GM20431 (cell line): ENCODE data around the gene LINGO4.
"Not testable (repeated sequence)": the region's sequence is repeated elsewhere in the genome, so short reads cannot be mapped to it uniquely, and the experiment has no call there.

Experiments
- in situ Hi-C: fragments of 300-500 bp; cut with MseI, MboI; formaldehyde crosslinking; loops from one replicate; pipeline ENCODE4 v1.15.0; 2020; ENCODE audit warnings: low sequenced_read_pairs; ENCODE audit not compliant: unreplicated experiment

The LINGO4 gene

DNA sequence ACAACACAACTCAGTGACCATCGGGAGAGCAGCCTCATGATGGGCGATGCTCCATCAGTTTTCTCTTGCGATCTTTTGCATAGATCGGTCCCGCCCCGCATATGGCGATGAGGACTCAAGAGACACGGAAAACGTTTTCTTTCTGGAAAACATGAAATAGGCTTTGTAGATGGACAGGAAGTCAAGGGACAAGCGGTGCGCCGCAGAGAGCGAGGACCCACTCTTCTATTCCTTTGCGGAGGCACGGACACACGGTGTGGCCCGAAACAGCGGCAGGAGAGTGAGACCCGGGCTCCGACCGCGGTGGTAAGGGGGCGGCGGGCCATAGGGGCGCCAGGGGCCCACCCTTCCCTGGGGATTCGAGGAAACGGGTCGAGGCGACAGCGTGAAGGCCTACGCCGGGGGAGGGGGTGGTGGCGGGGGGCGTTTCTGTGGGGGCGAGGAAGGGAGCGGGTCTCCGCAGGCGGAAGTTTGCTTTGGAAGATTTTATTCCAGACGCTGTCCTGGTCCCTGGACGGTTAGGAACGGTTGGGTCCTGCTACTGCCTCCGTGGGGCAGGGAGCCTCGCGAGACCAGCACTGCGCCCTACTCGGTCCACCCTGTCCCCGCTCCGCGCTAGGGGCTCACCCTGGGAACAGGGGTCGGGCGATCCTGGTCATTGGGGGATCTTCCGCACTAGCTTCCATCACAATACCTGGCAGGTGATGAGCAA is 14.1 kb downstream of the LINGO4 start:
- in situ Hi-C loops, result no loop called here

DNA sequence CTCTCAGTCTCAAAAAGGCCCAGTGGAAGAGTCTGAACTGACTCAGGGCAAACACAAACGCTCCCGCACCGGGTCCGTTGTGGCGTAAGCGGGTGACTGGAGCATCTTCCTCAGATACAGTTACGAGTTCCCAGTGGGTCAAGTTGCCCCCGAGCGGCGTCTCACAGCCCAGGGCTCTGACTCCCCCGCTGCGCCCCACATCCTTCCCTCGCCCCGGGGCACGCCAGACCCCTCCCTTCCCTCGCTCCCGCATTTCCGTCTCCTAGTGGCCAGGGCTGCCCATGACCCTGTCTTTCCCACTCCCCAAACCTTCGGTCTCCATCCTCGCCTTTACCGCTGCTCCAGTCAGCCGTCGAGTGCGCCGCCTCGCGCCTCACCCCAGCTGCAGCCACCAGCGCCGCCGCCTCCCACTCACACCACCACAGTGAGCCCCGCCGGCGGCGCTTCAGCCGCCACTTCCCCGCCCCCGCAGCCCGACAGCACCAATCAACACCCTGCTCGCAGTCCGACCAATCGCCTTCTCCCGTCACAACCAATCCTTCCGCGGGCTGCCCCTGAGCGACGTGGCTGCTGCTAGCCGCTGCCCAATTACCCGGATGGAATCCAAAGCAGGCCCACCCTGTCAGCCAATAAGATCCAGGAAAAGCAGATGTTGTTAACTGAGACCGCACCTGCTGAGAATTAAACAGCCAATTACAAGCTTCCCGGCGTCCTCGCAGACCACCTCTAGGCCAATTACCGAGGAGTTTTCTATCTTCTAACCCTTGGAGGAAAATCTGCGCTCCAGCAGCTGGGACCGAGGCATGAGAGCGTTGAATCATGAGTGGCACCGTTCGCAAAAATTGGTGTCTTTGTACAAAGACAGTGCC is 14.9 kb downstream of the LINGO4 start, which contains the start of gene TDRKH:
TDRKH (minus strand) TSS at position 430 of the 869 bp plus-strand sequence. CDS start 7,478 bp downstream, outside the sequence.
- in situ Hi-C loops, result no loop called here

DNA sequence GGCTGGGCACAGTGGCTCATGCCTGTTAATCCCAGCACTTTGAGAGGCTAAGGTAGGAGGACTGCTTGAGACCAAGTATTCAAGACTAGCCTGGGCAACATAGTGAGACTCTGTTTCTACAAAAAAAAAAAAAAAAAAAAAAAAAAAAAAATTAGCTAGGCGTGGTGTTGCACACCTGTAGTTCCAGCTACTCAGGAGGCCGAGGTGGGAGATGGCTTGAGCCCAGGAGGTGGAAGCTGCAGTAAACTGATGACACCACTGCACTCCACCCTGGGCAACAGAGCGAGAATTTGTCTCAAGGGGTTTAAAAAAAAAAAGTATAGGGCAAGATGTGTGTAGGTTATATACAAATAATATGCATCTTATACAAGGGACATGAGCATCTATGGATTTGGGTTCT is 17.5 kb downstream of the LINGO4 start:
- in situ Hi-C loops, result no loop called here

DNA sequence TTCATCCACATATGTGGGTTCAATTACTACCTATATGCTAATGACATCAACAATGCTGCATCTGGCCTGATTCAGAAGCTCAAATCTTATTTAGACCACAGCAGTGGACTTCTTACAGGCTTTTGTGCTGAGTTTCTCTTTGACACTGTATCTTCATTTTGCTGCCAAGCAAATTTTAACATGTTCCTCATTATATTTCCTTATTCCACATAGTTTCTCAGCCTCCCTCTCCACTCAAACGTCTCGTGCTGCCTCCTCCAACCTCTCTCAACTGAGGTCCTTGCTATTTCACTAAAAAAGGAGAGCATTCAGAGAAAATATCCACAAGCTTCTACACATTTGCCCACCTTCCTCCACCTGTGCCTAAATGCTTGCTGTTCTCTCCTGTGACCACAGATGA is 21.4 kb downstream of the LINGO4 start:
- in situ Hi-C loops, result no loop called here

DNA sequence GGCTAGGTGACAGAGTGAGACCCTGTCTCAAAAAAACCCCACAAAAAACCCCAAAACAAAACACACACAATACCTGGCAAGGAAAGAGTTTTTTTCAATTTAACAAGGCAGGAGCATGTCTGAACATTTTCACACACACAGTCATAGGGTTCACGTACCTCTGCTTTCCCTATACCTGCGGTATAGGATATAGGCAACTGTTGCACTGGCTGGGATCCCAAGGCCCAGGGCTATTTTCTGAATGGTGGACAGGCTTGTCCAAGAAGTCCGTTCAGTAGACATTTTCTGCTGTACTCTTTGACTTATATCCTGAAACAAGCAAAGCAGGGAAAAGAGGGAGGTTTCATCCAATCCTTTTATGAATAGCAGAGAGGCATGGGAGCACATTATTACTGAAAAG is 22.5 kb downstream of the LINGO4 start:
- in situ Hi-C loops, result no loop called here

DNA sequence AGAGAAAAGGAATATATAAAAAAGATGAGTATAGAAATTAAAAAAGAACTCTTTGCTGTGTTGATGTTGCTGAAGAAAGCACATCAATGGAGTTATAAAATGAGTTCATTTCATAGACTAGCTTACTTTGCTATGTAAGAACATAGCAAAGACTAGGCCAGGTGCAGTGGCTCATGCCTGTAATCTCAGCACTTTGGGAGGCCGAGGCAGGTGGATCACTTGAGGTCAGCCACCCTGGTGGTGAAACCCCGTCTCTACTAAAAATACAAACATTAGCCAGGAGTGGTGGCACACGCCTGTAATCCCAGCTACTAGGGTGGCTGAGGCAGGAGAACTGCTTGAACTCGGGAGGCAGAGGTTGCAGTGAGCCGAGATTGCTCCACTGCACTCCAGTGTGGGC is 23.2 kb downstream of the LINGO4 start:
- in situ Hi-C loops, result not testable (repeated sequence)

DNA sequence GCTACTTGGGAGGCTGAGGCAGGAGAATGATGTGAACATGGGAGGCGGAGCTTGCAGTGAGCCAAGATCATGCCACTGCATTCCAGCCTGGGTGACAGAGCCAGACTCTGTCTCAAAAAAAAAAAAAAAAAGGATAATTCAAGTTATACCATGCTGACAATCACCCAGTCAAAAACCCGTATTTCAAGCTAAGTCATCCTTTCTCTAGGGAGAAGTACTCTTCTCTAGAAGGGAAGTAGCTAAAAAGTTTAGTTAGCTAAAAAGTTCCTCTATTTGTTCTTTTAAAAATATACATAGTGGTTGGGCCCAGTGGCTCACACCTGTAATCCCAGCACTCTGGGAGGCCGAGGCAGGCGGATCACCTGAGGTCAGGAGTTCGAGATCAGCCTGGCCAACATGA is 24.5 kb downstream of the LINGO4 start:
- in situ Hi-C loops, result not testable (repeated sequence)

DNA sequence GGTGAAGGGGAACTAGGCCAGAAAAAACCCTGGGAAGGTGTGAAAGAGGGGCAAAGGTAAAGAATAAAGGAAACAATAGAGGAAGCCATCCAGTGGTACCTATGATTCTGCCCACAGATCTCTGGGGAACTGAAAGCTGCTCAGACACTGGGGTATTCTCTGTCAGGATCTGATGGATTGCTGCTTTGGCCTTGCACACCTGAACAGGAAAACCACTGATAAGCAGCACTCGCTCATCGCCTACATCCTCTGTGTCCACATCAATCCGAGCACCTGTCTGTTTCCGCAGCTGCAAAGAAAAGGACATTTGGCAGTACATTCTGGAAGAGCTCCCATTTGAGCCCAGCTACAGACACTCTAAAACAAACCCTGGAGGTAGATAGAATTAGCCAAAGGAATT is 25.4 kb downstream of the LINGO4 start:
- in situ Hi-C loops, result no loop called here

DNA sequence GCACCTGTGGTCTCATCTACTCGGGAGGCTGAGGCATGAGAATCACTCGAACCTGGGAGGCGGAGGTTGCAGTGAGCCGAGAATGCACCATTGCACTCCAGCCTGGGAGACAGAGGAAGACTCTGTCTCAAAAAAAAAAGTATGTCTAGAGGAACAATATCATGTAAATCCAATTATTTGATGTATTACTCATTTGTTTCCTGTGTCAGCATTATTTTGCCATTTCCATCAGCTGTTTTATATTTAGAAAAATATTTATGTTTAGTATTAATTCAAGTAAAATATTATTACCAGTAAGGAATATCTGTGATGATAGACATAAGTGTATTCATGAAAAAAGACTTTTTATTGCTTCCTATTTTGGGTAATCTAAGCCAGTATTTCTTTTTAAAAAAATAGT is 27.9 kb downstream of the LINGO4 start:
- in situ Hi-C loops, result no loop called here

DNA sequence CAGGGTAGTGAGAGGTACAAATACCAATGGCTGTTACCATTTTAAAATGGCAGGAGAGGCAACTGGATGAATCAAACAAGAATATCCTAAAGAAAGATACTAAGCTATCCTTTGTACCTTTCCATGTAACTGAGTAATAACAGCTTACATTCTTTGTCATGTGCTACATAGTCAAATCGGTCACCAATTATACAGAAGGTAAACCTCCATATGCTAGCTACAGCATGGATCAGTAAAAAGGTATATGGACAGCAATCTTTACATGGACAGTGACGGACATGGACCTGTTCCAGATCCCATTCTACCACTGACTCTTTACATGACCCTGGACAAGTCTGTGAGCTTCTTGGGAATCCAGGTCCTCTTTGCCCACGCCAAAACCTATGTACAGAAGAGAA is 28.6 kb downstream of the LINGO4 start:
- in situ Hi-C loops, result no loop called here

DNA sequence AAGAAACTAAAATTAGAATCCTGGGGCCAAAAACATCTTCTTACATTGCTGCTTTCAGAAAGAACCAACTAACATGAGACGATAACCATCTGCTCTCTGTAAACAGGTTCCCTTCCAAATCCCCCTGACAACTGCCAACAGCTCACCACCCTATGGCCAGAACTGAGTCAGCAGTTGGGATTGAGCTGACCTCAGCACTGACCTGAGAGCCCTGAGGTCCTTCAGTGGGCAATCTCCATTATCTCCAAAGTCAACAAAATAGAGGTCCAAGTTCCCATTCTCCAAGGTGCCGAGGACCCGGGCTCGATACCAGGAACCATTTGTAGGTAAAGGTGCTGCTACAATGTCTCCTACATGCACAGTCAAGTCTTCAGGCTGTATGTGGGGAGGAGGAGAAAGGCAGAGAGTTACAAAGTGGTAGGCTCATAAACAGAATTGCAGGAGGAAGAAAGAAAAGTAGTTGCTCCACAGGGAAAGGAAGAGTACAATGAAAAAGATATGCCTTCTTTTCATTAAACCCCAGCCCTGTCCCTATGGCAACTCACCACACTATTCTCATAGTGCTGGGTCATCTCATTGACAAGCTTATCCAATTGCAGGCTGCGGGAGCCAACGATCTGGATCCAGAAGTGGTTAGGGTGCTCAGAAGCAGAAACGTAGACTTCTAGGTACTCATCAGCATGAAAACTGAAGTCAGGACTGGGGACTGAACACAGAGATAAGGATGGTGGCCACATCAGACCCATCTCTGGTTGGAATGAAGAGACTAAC is 29.1 kb downstream of the LINGO4 start:
- in situ Hi-C loops, result no loop called here

DNA sequence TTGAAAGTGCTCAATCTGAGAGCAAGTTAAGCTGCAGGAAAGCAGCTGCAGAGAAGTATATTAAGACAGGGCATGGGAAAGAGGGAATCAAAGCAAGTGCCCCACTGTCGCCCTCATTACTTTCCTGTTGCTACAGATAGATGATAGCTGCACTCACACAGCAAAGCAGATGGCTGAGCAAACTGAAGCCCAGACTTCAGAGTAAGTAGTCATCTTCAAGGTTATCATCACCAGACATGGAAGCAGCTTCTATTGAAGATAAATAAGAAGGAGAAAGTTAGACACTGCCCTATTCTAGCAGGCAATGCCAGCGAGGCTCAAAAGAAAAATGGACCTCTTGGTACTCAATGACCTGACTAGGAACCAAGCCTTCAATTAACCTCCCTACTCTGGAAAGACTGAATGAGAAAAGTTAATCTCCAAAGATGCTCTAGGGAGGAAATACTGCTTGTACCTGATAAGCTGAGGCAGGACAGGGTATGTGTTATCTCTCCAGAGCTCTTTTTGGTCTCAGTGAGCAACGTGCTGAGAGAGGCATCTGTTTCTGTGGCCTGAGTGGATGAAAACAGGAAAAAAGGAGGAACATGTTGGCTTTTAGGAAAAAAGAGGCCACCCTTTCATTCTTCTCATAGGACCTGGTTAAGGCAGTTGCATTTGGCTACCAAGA is 30.8 kb downstream of the LINGO4 start:
- in situ Hi-C loops, result no loop called here

DNA sequence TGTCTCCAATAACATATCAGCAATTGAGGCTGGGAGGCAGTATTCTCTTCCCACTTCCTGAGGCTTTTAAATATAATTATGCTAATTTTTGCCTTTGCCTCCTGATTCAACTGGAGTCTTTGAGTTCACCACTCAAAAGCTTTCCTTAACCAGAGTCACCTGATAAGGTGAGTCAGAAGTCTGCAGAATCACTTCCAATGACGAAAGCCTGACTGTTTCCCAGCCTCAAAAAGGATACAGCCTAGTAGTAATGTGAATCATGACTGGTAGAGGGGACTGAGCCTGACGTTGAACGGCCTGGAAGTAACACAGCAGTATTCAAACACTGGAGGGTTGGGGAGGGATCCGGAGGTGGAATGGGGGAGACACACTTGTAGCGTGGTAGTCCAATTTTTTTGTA is 31.5 kb downstream of the LINGO4 start:
- in situ Hi-C loops, result no loop called here

DNA sequence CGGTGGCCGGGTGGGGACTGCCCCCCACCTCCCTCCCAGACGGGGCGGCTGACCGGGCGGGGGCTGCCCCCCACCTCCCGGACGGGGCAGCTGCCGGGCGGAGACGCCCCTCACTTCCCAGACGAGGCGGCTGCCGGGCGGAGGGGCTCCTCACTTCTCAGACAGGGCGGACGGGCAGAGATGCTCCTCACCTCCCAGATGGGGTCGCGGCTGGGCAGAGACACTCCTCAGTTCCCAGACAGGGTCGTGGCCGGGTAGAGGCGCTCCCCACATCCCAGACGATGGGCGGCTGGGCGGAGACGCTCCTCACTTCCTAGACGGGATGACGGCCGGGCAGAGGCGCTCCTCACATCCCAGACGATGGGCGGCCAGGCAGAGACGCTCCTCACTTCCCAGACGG is 35.9 kb downstream of the LINGO4 start:
- in situ Hi-C loops, result not testable (repeated sequence)

DNA sequence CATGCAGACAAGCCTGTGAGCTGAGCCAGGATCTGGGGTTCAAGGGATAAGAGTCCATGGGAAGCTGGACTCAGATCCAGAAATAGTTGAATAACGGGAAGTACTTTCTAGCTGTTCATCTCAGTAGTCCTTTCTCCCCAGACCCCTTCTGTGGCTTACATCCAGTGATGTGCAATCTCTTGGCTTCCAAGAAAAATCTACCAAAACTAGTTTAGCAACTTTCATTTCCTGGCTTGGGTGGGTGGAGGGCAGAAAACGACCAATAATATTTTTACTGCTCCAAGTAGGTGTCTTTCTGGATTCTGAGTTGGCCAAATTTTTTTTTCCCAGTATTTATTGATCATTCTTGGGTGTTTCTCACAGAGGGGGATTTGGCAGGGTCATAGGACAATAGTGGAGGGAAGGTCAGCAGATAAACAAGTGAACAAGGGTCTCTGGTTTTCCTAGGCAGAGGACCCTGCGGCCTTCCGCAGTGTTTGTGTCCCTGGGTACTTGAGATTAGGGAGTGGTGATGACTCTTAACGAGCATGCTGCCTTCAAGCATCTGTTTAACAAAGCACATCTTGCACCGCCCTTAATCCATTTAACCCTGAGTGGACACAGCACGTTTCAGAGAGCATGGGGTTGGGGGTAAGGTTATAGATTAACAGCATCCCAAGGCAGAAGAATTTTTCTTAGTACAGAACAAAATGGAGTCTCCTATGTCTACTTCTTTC is 36.7 kb downstream of the LINGO4 start:
- in situ Hi-C loops, result not testable (repeated sequence)

DNA sequence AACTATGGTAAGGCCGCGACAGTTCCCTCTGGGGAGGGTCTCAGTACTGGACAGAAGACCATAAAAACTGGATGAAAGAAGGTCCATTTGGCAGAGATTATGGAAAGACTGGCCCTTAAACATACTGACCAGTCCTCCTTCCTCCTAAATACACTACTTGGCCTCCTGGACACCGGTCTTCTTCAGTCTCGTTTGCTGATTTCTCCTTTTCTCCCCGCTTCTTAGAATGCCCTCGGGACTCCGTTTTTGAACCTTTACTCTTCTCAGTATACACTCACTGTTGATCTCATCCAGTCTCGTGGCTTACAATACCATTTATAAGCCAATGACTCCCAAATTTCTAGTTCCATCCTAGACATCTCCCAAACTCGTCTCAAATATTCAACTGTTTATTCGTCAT is 41.2 kb downstream of the LINGO4 start:
- in situ Hi-C loops, result no loop called here

DNA sequence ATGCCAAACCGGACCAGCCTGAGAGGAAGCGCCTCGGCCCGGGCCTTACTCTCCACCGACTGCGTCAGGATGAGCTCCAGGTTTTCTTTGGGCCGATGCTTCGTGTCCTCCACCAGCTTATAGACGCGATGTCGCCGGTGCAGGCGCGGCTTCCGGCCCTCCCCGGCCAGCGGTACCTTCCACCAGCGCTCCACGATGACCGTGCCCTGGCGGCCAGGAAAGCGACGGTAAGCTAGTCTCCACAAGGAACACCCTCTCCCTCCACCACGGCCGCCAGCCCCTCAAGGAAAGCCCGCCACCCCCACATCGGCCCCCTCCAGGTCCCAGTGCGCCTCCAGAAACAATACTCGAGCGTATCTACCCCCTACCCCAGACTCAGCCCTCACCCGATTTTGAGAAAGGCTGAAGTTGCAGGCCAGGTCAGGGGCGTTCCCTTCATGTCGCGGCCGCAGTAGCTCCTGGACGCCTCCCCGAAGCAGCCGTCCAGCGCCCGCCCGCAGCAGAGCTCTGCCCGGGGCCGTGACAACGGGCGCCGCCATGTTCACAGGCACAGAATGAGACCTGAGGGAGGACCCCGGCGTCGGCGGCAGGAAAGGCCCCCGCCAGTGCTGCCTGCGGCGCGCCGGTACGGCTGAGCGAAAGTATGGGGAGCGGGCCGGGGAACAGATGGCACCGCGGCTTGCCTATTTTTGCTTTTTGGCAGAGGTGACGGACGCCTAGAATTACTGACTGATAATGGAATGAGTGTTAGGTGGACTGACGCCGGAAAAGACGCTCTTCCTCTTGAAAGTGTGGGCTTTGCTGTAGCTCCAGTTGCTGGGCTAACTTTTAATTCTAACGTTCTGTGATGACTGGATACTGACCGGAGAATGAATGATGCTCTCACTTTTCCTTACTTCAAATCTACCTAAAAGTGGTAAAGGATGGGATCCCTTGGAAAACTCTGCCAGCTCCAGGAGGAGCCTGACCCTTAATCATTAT is 42.0 kb downstream of the LINGO4 start, which contains the start of gene MRPL9:
MRPL9 (minus strand) TSS at position 556 of the 981 bp plus-strand sequence; CDS start at position 539, 17 bp downstream.
- in situ Hi-C loops, result no loop called here
